Trophoblast cell (in vitro differentiated cells and primary cell): ENCODE results near the gene WIPF2.
"Not testable (repeated sequence)": the region's sequence is repeated elsewhere in the genome, so short reads cannot be mapped to it uniquely, and the experiment has no call there.

Experiments
- DNase-seq, 2 donors: peaks; one replicate each; pipeline ENCODE4 v3.0.0-alpha.2; 2016
- H2AFZ ChIP-seq: 2 replicates; pipeline ENCODE4 v1.6.1; 2013; ENCODE audit warnings: low read length, moderate library complexity, mild to moderate bottlenecking; ENCODE audit not compliant: insufficient read depth, poor library complexity
- H2AK5ac ChIP-seq: 2 replicates; pipeline ENCODE4 v1.6.1; 2013; ENCODE audit warnings: mild to moderate bottlenecking, low read length
- H2BK120ac ChIP-seq: 2 replicates; pipeline ENCODE4 v1.6.1; 2013; ENCODE audit warnings: low read length, mild to moderate bottlenecking, moderate library complexity; ENCODE audit not compliant: insufficient read depth, poor library complexity
- H2BK12ac ChIP-seq: 2 replicates; pipeline ENCODE4 v1.6.1; 2013; ENCODE audit warnings: mild to moderate bottlenecking, low read length, moderate library complexity
- H2BK5ac ChIP-seq: 2 replicates; pipeline ENCODE4 v1.6.1; 2013; ENCODE audit warnings: low read length, low read depth, moderate library complexity, mild to moderate bottlenecking; ENCODE audit not compliant: poor library complexity
- H3K14ac ChIP-seq: 2 replicates; pipeline ENCODE4 v1.6.1; 2013; ENCODE audit warnings: mild to moderate bottlenecking, low read length
- H3K18ac ChIP-seq: 2 replicates; pipeline ENCODE4 v1.6.1; 2013; ENCODE audit warnings: mild to moderate bottlenecking, low read length
- H3K23ac ChIP-seq: 2 replicates; pipeline ENCODE4 v1.6.1; 2013; ENCODE audit warnings: low read length
- H3K27ac ChIP-seq: 2 replicates; pipeline ENCODE4 v1.5.1; 2013; ENCODE audit warnings: low read depth, mild to moderate bottlenecking, inconsistent platforms, low read length, moderate library complexity
- H3K27me3 ChIP-seq: 2 replicates; pipeline ENCODE4 v1.6.1; 2013; ENCODE audit warnings: inconsistent platforms, mild to moderate bottlenecking, low read length, moderate library complexity; ENCODE audit not compliant: insufficient read depth
- H3K36me3 ChIP-seq, 2 experiments: 1 replicate in 1 of 2; 2 replicates in 1 of 2; pipeline ENCODE4 v1.6.1; 2013; ENCODE audit warnings: low read length in 2 of 2, mild to moderate bottlenecking in 2 of 2, moderate library complexity in 1 of 2; ENCODE audit not compliant: insufficient read depth in 2 of 2, control insufficient read depth in 1 of 2
- H3K4ac ChIP-seq: 2 replicates; pipeline ENCODE4 v1.6.1; 2013; ENCODE audit warnings: low read depth, mild to moderate bottlenecking, low read length, moderate library complexity
- H3K4me1 ChIP-seq, 2 experiments: 1 replicate in 1 of 2; 2 replicates in 1 of 2; pipeline ENCODE4 v1.6.1; 2013; ENCODE audit warnings: low read length in 2 of 2, mild to moderate bottlenecking in 2 of 2, moderate library complexity in 1 of 2; ENCODE audit not compliant: insufficient read depth in 2 of 2, control insufficient read depth in 1 of 2
- H3K4me2 ChIP-seq: 2 replicates; pipeline ENCODE4 v1.6.1; 2013; ENCODE audit warnings: inconsistent platforms, mild to moderate bottlenecking, low read length, moderate library complexity
- H3K4me3 ChIP-seq: 2 replicates; pipeline ENCODE4 v1.5.1; 2013; ENCODE audit warnings: mild to moderate bottlenecking, low read depth, low read length, inconsistent platforms
- H3K79me1 ChIP-seq: one replicate; pipeline ENCODE4 v1.6.1; 2013; ENCODE audit warnings: low read length
- H3K79me2 ChIP-seq: 2 replicates; pipeline ENCODE4 v1.6.1; 2013; ENCODE audit warnings: low read length, mild to moderate bottlenecking; ENCODE audit not compliant: control insufficient read depth, insufficient read depth, poor library complexity
- H3K9ac ChIP-seq: 2 replicates; pipeline ENCODE4 v1.6.1; 2013; ENCODE audit warnings: mild to moderate bottlenecking, low read length
- H3K9me3 ChIP-seq: 2 replicates; pipeline ENCODE4 v1.6.1; 2013; ENCODE audit warnings: low read depth, mild to moderate bottlenecking, control low read depth, inconsistent platforms, low read length; ENCODE audit not compliant: insufficient read depth
- H4K12ac ChIP-seq: 2 replicates; pipeline ENCODE4 v1.6.1; 2013; ENCODE audit warnings: low read depth, mild to moderate bottlenecking, low read length, moderate library complexity
- H4K8ac ChIP-seq: 2 replicates; pipeline ENCODE4 v1.6.1; 2013; ENCODE audit warnings: low read depth, mild to moderate bottlenecking, low read length, moderate library complexity
- H4K91ac ChIP-seq: one replicate; pipeline ENCODE4 v1.6.1; 2013; ENCODE audit warnings: low read depth, mild to moderate bottlenecking, low read length, moderate library complexity
- WGBS: extraction: QIAGEN DNeasy Blood & Tissue Kit; methylation state at CpG from one replicate; pipeline ENCODE4 v1.1.7; 2013; ENCODE audit warnings: missing lambda C conversion rate; ENCODE audit not compliant: insufficient read length, insufficient coverage; ENCODE audit errors: extremely low coverage; 5-methylcytosine and 5-hydroxymethylcytosine counted together

Gene WIPF2

GRCh38 chr17:40230670-40231069 lies 11.6 kb downstream of the WIPF2 start:
- Histone ChIP-seq H3K18ac (no peak overlapping the region), H2BK12ac (no peak overlapping the region), H4K12ac (no peak overlapping the region), H3K23ac (no peak overlapping the region), H3K9me3 (no peaks in the 10 kb centered on the region), H2AFZ (no peak overlapping the region), H3K27ac (no peak overlapping the region), H3K4me2 (no peak overlapping the region), H3K14ac (no peak overlapping the region), H2BK5ac (no peak overlapping the region), H3K4me1 (no peaks in the 10 kb centered on the region), H3K79me2 (peaks cover 3% of the 10 kb centered on the region), H3K36me3 (peaks cover 18 to 22% of the 10 kb centered on the region in 2 experiments), H3K9ac (no peak overlapping the region), H3K4me3 (no peak overlapping the region), H3K27me3 (no peaks in the 10 kb centered on the region), H2BK120ac (no peak overlapping the region), H3K4ac (no peak overlapping the region), H2AK5ac (no peak overlapping the region), H4K91ac (no peak overlapping the region), H4K8ac (no peak overlapping the region), H3K79me1 (no peaks in the 10 kb centered on the region)
- no peak for DNase-seq
- WGBS: no CpG with 5 or more reads among the region's 3 CpGs

GRCh38 chr17:40231928-40232327 lies 12.8 kb downstream of the WIPF2 start:
- not testable (repeated sequence) for H3K79me2 ChIP-seq, H3K4me3 ChIP-seq, H3K4ac ChIP-seq, H3K4me2 ChIP-seq, H3K9me3 ChIP-seq, H3K9ac ChIP-seq, H3K27ac ChIP-seq, H4K12ac ChIP-seq, DNase-seq, H2AK5ac ChIP-seq, H3K23ac ChIP-seq, H3K4me1 ChIP-seq, H3K18ac ChIP-seq, H2BK12ac ChIP-seq, H4K91ac ChIP-seq, H4K8ac ChIP-seq, H2BK120ac ChIP-seq, H3K27me3 ChIP-seq, H3K14ac ChIP-seq, H3K79me1 ChIP-seq, H2BK5ac ChIP-seq, H2AFZ ChIP-seq
- no CpG with 5 or more reads among the region's 4 CpGs for WGBS
- peaks cover 18 to 23% of the 10 kb centered on the region in 2 experiments for H3K36me3 ChIP-seq

GRCh38 chr17:40241252-40241834 lies 22.2 kb downstream of the WIPF2 start:
- Histone ChIP-seq H3K23ac (no peak overlapping the region), H3K18ac (no peak overlapping the region)

DNA sequence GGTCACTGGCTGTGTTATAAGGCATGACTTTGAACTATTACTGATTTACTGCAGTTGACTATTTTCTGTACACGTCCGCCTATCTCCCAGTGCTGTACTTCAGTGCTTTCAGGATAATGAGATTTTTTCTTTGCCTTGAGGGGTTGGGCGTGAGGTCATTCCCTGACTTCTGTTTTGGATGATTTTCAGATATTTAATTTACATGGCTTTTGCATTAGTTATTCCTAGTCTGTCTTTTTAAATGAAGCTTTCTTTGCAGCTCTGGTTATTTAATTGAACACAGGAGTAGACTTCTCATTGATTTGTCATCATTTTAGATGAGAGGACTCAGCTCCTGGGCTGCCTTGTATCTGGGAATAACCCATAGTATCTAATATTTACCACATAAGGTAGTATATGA lies 23.7 kb downstream of the WIPF2 start:
- H3K4me1 ChIP-seq: no peaks in the 10 kb centered on the region
- H3K23ac ChIP-seq: no peak overlapping the region
- H3K18ac ChIP-seq: no peak overlapping the region
- DNase-seq: no peak
- H3K9ac ChIP-seq: no peak overlapping the region
- H3K4ac ChIP-seq: no peak overlapping the region
- no peaks in the 10 kb centered on the region for H3K79me2 ChIP-seq
- H3K14ac ChIP-seq: no peak overlapping the region
- H3K4me3 ChIP-seq: no peak overlapping the region
- no peak overlapping the region for H3K4me2 ChIP-seq
- H3K27me3 ChIP-seq: no peaks in the 10 kb centered on the region
- no peak overlapping the region for H3K27ac ChIP-seq
- H2BK12ac ChIP-seq: no peak overlapping the region
- H3K79me1 ChIP-seq: no peaks in the 10 kb centered on the region
- H2AK5ac ChIP-seq: no peak overlapping the region
- no peak overlapping the region for H4K12ac ChIP-seq
- H3K36me3 ChIP-seq: peaks cover 0 to 2% of the 10 kb centered on the region in 2 experiments
- WGBS: no CpG with 5 or more reads among the region's 3 CpGs
- H2BK120ac ChIP-seq: no peak overlapping the region
- no peak overlapping the region for H2AFZ ChIP-seq
- no peak overlapping the region for H2BK5ac ChIP-seq
- H4K91ac ChIP-seq: no peak overlapping the region
- no peaks in the 10 kb centered on the region for H3K9me3 ChIP-seq
- H4K8ac ChIP-seq: no peak overlapping the region

More at GRCh38 chr17:40241252-40241834, 22.2 kb downstream of the WIPF2 start:
- Histone ChIP-seq H3K79me2 (no peaks in the 10 kb centered on the region), H3K4me3 (no peak overlapping the region), H3K14ac (no peak overlapping the region), H3K4me2 (no peak overlapping the region), H3K9me3 (no peaks in the 10 kb centered on the region), H4K8ac (no peak overlapping the region), H4K12ac (no peak overlapping the region), H3K36me3 (peaks cover 0 to 2% of the 10 kb centered on the region in 2 experiments), H3K27me3 (no peaks in the 10 kb centered on the region), H2BK5ac (no peak overlapping the region), H3K4ac (no peak overlapping the region), H3K27ac (no peak overlapping the region), H3K79me1 (no peaks in the 10 kb centered on the region), H2BK120ac (no peak overlapping the region), H2AK5ac (no peak overlapping the region), H4K91ac (no peak overlapping the region), H2AFZ (no peak overlapping the region), H2BK12ac (no peak overlapping the region), H3K9ac (no peak overlapping the region), H3K4me1 (no peaks in the 10 kb centered on the region)
- no CpG with 5 or more reads among the region's 4 CpGs for WGBS
- DNase-seq: no peak
